NCI-H526 treated with DMSO at 0.1 percent for 48 hours (cell line): ENCODE data around the gene B3GALNT1.
"Not testable (repeated sequence)": the region's sequence is repeated elsewhere in the genome, so short reads cannot be mapped to it uniquely, and the experiment has no call there.

Experiments used
- DNase-seq: peaks from one replicate; lab custom pipeline; 2025; lab: John Stamatoyannopoulos, UW

B3GALNT1 gene

DNA sequence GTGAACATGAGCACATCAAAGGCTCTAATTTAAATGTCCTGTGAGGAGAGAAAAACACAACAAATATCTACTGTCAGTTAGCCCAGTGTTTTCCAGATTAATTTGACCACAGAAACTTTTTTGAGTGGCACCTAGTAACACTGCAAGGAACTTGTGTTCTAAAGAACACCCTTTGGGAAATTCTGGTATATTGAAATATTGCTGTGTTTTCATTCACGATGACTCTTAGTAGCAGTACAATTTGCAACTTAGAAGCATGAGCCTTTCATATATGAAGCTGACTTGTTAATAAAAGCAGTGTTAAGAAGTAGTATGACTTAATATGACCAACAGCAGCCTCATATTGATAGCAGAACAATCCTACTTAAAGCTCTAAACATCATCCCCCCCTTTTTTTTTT lies 32.0 kb downstream of the B3GALNT1 start:
- DNase-seq = no peak

DNA sequence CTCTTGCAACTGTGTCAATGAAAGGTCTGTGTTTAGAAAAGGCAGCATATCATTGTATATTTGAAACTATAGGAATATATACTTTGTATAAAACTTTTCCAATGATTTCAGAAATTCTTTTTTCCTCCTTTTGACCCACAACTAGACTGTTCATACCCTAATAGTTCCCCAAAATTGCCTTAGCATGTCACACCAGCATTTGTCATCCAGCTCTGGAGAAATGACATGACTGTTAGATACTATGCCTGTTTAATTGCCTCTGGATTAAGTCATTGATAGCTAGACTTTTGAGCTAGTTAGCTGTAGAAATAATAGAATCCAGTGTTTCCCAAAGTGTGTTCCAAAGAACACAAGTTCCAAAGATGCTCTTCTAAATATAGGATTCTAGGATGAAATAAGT lies 32.4 kb downstream of the B3GALNT1 start:
- no peak for DNase-seq

DNA sequence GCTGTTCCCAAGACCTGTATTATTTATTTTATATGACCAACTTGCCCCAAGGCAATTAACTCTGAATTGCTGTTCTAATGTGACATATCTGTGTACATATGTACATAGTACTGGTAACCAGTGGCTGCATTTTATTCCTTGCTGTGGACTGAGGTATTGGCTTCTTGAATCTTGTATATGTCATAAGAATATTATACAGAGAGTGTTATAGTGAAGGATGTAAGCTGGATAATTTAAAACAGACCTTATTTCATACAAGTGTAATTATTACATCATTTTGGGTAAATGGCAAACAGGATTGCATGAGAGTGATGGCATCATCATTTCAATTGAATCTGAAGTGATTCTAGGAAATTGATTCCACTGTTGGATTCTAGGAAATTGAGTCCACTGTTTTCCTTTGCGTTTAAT lies 32.9 kb downstream of the B3GALNT1 start:
- DNase-seq = no peak

DNA sequence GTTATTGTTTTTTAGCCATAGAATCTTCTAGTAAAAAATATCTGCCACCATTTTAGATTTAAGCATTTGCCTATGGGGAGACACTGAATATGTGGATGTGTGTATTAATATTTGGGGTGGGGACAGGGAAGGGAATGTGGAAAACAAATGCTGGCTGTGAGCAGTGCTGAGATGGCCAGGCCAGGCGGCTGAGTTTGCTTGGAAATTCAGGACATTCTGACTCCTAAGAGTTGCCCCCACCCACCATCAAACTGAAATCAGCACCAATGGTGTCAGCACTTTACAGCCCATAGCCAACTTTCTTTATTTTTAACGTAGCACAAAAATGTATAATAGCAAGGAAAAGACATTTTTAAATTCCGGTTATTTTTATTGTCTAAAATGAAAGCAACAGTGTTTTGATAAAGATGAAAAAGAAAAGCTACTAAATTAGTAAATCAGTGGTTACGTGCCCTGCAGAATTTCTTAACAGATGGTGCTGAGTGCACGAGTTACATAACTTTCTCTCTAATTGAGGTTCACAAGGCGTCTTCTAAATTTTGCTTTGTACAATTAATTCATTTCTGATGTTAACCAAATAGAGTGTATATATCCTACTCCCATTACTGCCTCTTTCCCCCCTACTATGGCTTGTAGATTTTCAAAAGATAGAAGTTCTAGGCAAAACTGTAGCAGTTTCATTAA lies 34.0 kb downstream of the B3GALNT1 start:
- DNase-seq = no peak

DNA sequence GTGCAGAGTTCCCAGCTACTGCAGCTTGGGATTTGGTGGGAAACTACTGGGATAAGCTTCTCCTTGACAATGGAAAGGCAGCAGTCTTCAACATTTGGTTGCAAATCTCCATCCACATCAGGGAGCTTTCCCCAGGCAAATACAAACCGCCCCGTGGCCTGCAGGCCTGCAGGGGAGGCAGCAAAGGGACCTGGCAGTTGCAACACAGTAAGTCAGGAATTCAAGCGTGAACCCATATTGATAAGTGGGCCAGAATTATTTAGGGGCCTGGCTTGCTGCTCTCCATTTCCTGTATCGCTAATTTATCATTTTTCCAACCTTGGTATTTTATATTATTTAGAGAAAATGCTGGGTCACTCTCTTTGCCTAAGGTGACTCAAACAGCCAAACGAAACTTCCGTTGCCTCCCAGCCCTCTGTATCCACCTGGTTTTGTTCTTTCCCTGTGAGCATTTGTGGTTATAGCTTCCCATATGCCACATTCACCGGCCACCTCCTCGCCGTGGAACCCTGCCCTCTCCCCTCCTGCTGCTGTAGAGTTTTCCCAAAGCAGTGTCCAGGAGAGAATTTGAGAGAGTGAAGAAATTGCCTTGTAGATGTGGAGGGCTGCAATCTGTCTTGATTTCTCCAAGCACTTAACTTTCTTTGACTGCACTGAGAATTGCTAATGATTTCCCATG lies 34.8 kb downstream of the B3GALNT1 start:
- no peak for DNase-seq

DNA sequence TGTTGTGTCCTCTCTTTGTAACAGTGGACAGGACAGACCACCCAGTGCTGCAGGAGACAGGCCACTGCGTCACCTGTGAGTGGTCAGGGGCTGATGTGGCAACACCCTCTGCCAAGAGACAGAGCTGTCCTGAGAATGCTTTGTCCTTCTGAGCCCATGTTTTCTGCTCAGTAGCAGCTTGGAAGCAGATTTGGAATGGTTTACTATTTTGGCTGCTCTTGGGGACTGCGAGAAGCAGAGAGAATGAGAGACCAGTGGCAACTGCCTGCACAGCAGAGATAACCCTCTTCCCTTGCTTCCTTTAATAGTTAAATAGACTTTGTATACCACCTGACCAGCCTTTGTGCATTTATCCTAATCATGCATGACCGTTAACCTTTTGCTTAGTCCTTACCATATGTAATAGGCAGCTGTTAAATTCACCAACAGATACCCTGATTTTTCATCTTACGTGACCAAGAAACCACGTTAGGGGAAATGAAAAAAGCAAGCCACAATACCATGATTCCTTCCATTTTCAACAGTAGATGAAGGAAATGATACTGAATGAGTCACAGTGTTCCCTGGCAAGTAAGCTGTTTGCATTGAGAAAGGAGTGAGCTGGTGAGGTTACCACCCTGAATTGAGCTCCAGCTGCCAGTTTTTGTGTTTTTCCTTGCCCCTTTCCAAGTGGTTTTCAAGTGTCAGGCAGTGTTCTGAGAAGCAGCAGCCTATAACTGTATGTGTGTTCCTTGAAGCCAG lies 35.5 kb downstream of the B3GALNT1 start:
- DNase-seq = no peak

DNA sequence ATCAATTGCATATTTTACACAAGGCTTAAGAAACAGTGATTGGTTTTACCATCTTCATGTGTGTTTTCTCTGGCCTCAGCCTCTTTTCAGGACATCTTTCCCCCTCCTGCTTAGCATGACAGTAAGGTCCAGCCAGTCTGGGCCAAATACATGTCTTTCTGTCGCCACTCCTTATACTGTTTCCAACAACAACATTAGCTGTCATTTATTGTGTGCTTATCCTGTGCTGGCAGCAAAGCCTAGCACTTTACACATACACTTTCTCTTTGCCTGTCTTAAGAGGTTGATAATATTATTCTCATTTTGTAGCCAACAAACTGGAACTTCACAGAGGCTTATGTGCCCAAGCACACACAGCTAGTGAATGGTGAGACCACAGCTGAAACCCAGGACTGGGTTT lies 37.8 kb downstream of the B3GALNT1 start:
- no peak for DNase-seq

DNA sequence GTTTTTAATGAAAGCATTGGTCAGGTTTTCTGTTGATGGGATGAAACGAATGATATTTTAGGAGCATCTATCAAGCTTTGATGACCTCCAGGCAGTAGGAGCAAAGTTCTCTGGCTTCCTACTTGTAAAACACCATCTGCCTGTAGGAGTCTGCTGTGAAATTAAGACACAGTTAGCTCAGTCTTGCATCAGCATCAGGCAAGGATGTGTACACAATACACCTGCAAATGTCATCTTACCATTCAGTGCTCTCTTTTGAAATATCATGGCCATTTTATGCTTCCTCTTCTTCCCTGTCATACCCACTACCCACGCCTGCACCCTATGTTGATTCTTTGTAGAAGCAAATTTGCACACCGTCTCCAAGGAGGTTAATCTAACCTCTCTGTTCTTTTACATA lies 38.2 kb downstream of the B3GALNT1 start:
- DNase-seq = no peak

DNA sequence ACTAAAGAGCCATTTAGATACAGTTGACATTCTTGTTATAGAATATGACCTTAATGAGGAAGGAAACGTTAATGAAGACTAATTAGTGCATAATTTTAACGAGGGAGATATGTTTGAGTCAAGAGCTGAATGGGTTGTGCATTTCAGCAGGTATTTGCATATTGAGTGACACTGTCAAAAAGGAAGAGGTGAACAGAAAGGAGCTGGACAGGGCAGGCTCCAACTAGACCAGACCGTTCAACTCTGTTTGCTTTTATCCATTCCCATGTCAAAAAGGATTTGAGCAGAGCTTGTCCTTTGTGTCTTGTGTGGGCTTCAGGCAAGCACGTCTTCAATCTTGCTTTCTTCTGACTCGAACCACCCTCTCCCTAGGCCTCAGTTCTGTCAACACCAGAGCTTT lies 40.7 kb downstream of the B3GALNT1 start:
- no peak for DNase-seq

DNA sequence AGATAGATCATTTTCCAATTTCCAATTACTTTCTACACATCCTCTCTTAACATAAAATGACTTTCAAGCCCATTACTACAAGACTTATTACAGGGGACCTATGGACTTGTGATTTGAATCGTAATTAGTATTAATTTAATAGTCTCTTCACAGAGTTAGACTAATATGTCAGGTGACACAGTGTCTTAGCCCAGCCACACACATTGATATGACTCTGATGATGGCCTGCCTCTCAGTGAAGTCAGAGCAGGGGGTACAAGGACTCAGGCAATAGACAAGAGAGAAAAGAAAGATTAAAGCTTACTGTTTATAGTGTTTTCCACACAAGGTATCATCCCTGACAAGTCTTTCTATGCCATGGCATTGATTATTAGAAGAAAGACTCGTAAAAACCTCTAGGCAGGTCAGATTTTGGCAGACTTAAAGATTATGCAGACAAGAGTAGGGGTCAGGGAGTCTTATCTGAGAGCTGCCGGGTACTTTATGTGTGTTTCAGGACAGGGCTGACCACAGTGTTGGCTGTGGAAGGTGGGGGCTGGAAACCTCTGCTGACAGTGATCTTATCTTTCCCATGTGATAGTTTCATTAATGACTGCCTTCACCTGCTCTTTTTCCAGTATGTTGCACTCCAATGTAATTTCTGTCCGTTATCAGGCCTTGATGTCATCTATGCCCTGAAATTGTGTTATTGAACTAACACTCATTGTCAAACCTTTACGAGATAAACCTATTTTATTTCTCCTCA lies 50.1 kb downstream of the B3GALNT1 start:
- DNase-seq = no peak

DNA sequence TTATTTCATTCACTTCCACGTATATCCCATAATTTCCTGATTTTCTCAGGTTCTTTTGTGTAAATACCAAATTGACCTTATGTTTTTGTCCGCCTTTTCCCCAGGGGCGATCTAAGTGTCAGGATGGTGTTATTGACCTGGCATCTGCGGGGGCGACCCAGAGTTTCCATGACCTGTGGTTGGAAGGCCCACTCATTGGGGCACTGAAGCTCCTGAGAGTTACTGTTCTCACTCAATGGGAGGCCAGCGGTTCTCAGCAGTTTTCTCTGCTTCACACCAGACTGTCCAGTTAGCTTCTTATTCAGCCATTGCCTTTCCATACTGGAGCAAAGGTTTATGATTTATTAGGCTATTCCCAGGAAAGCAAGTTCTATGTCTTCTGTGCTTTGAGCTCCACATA lies 53.3 kb downstream of the B3GALNT1 start:
- DNase-seq = no peak

DNA sequence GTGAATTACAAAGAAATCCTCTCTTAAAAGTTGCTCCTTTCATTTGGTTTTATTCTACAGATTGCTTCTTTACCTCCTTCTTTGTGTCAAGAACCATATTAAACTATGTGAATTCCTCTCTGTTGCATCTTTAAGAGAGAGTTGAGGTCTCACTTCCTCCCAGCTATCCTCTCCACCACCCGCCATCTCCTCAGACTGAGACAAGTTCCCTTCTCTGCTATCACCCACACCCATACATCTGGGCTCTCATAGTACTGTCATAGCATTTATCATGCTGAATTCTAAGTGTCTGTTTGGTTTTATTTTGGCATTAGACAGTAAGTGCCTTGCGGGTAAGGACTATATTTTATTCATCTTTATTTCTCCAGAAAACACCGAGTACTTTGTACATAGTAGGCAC lies 54.2 kb downstream of the B3GALNT1 start:
- no peak for DNase-seq

DNA sequence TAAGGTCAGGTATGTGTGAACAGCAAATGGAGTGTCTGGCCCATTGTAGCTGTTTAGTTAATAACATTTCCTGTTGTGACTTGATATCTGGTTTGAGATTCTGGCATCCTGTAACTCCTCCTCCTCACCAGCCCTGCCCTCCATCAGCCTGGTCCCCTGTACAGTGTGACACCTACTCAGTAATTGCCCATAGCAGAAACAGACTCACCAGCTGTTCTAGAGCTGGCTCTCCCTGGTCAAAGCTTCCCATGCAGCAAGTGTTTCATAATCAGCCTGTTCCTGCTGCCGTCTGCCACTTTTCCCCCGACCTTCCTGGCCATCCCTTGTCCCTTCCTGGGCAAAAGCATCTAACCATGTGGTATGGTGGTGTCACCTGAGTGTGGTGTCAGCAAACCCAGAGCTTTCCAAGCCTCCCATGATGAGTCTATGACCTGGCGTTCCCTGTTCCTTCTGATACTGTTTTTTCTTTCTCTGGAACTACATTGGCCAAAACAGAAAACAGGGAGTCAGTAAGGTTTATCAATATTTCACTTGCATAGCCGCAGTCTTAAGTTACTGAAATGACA lies 55.4 kb downstream of the B3GALNT1 start:
- no peak for DNase-seq

DNA sequence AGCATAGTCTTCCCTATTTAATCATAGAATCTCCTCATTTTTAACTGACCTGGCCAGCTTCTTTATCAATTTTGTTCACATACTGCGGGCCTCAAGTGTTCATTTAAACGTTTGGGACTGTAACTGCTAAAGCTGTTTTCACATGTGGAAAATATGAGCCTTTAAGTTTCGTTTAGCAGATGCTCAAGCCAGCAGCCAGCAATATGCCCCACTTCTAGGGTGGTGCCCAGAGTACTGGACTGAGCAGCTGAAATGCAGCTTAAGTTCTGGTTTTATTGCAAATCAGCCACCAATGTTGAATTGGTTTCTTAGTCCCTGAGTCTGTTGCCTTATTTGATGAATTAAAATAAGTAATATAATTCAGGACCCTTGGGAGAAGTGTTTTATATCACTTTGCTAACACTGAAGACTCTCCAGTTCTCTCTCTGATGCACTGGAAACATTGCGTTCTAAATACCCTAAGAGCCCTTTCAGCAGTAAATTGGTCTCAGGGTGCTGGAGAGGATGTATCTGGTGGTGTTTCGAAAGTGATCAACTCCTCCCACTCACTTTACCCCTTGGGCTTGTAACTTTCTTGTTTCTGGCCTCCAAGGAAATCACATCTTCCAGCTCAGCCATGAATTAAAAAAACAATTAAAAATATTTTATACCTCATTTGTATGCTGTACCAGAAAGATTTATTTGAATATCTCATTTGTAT lies 61.7 kb downstream of the B3GALNT1 start:
- DNase-seq = no peak

DNA sequence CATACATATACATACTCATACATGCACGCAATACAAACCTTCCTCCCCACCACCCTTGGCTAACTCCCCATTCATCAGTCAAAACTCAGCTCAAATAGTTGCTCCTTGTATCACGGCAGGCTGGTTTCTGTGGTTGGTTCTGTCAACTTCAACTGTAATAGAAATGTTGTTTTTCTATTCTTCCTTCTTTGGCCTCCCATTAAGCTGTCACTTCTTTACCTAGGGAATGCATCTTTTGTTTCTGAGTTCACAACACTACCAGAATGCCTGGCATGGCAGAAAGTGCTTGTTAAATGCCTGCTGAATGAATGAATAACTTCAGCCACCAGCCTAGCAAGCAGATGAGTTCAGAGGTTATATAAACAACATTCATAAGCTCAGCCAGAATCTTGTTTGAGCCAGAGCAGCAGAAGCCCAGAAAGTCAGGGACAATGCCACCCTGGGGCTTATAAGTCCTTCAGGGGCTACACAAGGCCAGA lies 63.1 kb downstream of the B3GALNT1 start:
- no peak for DNase-seq

DNA sequence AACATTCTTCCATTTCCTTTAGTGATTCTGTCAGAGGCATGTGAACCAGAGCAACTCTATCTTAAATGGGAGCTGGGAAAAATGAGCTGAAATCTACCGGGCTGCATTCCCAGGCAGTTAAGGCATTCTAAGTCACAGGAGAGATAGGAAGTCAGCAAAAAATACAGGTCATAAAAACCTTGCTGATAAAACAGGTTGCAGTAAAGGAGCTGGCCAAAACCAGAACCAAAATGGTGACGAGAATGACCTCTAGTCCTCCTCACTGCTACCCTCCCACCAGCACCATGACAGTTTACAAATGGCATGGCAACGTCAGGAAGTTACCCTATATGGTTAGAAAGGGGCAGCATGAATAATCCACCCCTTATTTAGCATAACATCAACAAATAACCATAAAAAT lies 66.4 kb downstream of the B3GALNT1 start:
- DNase-seq = no peak

DNA sequence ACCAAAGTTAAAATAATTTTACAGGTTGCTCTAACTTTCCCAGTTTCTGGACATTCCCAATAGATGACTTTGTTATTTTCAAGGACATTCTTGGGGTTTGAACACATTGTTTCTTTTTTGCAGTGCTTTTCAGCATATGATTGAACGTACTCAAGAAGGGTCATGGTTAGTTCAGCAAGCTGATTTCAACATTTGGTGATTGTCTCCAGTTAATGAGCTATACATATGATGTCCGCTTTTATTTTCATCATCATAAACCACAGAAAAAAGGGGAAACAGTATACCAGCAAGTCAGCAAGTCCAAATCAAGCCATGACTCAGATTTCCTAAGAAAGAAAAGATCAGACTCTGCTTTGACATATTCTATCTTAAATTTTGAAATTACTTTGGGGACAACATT lies 69.4 kb downstream of the B3GALNT1 start:
- no peak for DNase-seq

DNA sequence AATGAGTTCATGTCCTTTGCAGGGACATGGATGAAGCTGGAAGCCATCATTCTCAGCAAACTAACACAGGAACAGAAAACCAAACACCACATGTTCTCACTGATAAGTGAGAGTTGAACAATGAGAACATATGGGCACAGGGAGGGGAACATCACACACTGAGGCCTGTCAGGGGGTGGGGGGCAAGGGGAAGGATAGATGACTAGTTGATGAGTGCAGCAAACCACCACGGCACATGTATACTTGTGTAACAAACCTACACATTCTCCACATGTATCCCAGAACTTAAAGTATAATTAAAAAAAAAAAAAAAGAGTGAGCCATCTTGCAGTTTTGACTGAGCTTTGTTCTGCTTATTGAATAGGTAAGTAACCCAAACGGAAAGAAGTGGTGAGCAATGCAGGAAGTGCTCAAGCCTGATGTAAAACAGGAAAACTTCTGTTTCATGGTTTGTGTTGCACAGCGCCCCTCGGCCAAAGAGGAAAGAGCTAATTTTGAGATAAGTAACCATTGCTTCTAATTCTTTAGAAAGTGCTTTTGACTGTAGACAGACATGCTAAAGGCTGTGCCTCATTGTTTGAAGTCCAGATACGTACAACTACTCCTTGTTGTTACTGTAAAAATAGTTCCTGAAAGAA lies 70.1 kb downstream of the B3GALNT1 start:
- DNase-seq = not testable (repeated sequence)
